GM12892 (cell line): Measurements from ENCODE around the gene TATDN2.

Source experiments
- POLR2A ChIP-seq: IDR thresholded peaks from 2 replicates; pipeline ENCODE4 v1.6.1; 2011; ENCODE audit warnings: low read depth, low read length, control low read depth
- POLR2AphosphoS5 ChIP-seq: IDR thresholded peaks from 2 replicates; pipeline ENCODE4 v1.6.1; 2011; ENCODE audit warnings: low read depth, low read length, control low read depth

DNA sequence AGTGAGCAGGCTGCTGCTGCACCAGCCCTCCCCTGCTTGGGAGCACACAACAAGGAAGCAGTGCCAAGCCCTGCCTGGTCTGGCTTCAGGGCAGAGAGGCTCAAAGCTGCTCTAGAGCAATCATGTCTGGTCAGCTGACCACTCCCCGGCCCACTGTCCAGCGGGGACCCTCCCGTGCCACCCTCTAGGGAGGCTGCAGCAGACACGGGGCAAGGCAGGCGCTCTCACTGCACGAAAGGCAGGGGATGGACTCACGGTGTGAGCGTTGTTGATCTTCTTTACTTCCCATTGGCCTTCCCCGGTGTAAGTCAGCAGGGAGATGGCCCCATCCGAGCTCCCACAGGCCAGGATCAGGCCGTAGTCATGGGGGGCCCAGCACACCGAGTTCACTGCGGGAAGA is 63.5 kb downstream of the TATDN2 start:
- TF ChIP-seq POLR2A: no peak
- TF ChIP-seq POLR2AphosphoS5: no peak; the same call in 1 of the 2 replicates
